ENCODE data around the gene MED15. TPM values are rescaled to one million over a fixed set of nuclear protein-coding genes. Genes with fewer than 3 reads are reported as not detected.

The MED15 gene
- total RNA-seq, 1 donor from 2014 or later = 24.2 TPM

DNA sequence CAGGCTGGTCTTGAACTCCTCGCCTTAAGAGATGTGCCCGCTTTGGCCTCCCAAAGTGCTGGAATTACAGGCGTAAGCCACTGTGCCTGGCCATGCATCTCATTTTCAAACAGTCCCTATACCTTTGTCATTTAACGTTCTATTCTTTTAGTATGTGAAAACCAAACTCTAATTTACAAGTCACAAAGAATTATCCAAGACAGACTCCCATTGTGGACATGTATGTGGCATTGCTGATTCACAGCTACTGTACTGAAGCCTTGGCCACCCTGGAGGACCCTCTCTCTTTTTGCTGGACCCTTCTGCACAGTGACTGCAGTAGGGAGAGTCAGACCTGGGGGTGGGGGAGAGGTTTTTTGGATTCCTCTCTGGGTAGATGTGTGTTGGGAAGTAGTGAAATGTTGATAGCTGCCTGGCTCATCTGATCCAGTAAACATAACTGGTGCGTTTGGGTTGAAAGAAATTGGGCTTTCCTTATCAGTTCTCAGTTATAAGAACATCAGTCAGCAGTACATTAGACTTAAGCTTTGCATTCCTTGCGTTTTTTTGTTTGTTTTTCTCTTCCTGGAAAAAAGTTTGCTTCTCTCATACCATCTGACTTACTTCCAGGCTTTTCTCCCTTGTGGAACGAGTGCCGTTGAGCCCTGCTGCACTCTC lies 65.9 kb downstream of the MED15 start:
- no peak for DNase-seq

DNA sequence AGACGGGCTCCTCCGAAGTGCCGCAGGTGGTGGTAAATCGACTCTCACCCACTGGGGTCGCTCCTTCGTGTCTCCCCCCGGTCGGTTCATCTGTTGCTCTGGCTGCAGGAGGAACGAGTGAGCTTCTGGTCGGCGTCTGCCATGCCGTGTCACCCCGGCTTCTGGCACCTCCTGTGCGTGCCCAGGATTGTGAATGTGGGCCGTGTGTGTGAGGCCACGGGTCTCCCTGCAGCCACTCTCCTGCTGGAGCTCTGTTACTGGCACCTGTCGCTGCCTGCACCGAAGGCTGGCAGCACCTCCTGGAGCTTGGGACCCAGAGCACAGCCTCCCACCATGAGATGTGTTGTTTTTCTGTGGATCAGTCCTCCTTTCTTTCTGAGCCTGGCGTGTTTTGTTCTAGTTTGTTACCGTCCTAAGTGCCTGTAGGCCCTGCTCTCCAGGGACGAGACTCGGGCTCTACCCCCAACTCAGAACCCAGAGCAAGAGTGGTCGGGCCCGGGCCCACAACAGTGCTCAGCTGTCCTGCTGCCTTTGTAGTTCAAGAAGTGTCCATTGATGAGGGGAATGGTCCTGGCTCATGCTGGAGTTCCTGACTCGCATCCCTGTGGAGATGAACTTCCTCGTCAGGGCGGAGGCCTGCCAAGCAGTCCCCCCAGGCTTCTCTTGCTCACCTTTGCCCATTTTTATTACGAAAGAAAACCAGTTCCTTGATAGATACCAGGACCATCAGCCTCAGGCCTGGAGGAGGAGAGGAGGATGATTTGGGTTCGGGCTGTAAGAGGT lies 66.6 kb downstream of the MED15 start:
- no peak for DNase-seq

GRCh38 chr22:20574920-20575353 lies 67.5 kb downstream of the MED15 start:
- no peak for DNase-seq

- no peak for DNase-seq
Measured at GRCh38 chr22:20575724-20576444, 68.5 kb downstream of the MED15 start.

DNA sequence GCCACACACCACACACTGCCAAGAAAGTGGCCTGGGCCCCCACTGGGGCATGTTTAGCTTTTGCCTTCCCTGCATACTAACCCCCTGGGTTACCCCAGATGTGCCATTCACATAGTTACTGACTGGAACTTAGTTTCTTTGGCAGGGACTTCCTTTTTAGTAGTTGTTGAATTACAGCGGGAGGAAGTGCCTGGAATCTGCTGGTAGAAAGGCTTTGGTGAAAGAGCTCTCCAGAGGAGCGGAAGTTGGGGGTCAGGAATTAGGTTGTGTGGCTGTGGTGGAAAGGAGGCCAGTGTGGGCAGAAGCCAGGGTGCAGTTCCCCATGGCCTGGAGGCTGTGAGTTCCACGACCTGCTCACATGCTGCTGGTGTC lies 69.0 kb downstream of the MED15 start:
- no peak for DNase-seq

DNA sequence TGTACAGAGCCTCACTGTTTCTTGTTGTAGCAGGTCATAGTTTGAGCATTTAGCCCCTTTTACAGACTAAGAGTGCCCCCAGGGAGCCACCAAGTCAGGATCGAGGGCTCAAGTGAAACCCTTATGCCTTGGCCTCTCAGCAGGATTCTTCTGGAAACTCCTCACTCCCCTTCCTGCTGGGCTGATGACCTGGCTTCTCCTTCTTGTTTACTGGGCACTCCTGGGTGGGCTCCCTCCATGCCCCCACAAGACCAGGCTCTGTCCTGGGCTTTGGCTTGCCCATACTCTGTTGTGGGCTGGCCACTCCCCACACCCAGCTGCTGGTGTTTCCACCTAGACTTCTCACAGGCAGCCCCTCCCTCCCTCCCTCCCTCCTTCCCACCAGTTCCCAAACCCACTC lies 69.6 kb downstream of the MED15 start:
- no peak for DNase-seq

GRCh38 chr22:20577549-20577975 lies 70.2 kb downstream of the MED15 start:
- DNase-seq = no peak

- DNase-seq = no peak
Measured at GRCh38 chr22:20578192-20578591, 70.8 kb downstream of the MED15 start.

DNA sequence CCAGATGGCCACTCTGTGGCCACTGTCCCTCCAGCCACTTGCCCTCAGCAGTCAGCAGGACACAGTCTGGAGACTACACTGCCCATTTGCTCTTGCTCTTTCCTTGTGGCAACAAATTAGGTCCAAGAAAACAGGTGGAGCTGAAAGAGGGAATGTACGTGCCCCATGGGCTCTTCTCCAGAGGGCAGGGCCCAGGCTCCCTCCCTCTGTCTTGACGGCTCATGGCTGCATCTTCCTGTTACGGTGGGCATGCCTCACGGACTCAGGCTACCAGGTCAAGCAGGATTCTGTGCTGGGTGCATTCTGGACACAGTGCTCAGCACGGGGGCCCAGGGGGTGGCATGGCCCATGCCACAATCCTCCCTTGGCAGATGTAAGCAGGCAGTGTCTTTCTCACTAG lies 71.3 kb downstream of the MED15 start:
- DNase-seq = no peak

- DNase-seq = no peak
Measured at GRCh38 chr22:20579273-20580120, 72.1 kb downstream of the MED15 start.

GRCh38 chr22:20580179-20580578 lies 72.8 kb downstream of the MED15 start:
- no peak for DNase-seq

DNA sequence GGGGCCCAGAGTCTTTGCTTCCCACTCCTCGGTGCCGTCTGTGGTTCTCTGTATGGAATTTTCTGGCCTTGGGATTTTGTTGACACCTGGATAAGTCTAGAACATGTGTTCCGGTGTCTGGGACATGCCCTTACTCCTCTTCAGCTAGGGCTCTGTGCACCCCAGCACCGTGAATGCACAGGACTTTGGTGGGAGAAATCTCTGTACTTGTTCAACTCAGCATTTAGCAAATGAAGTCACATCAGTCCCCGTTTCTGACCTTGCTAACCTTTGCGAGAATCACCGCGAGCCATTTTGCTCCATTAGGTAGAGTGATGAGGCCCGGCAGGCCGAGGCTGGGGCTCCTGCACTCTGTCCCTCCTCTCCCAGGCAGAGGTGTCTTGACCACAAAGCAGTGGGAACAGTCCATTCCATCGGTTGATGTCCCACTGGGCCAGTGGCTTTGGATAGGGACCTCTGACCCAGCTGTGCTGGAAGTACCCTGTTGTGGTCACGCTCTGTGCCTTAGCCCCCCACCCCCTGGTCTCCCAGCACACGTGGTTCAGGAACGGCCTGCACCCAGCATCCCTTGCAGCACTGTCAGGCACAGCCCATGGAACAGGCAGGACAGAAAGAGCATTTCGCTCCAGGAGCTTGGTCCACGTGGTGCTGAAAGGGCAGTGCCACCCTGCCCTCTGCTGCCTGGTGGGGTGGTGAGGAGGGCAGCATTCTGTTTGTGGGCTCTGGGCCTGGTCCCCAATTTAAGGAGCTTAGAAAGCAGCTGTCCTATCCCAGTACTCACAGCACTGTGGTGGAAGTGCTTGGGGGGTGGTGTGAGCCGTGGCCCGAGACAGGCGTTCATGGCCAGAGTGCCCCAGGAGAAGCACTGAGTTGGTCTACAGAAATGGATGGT lies 73.4 kb downstream of the MED15 start:
- no peak for DNase-seq

GRCh38 chr22:20581503-20582170 lies 74.2 kb downstream of the MED15 start:
- no peak for DNase-seq

- DNase-seq = no peak
Measured at GRCh38 chr22:20582171-20582511, 74.7 kb downstream of the MED15 start.

- no peak for DNase-seq
Measured at GRCh38 chr22:20582520-20583361, 75.3 kb downstream of the MED15 start.

- no peak for DNase-seq
Measured at GRCh38 chr22:20583471-20583922, 76.1 kb downstream of the MED15 start.

DNA sequence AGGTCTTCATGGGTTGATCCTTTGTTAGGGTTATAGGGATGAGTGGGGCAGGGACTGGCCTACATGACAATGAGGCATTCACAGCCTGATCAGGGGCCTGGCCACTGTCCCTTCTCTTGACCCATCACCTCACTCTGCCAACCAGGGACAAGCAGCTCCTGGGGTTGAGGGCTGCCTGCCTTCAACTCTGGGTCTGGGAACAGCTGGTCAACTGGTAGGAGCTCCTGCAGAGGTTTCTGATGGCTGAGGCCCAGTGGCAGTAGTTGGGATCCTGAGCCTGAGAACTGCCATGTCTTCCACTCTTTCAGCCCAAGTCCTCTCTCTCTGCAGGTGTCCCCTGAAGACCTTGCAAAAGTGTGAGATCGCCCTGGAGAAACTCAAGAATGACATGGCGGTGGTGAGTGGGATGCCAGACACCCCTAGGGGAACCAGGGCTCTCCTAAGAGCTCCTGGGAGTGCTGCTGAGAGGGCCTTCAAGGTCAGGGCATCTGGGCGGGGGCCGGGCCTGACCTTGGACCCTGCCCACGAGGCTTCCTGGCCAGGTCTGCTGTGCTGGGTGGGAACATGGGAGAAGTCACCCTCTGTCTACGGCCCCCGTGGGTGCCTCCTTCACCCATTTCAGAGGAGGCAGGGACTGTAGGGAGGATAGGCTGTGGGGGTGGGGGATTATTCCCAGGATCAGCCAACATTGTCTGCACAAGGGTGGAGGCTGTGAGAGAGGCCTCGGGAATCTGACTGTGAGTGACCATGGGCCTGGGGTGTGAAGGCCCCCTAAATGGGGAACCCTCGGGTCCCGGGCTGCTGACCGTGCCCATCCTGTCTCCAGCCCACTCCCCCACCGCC lies 76.8 kb downstream of the MED15 start:
- no peak for DNase-seq

GRCh38 chr22:20584872-20585638 lies 77.6 kb downstream of the MED15 start:
- no peak for DNase-seq
